ENCODE measurements around the gene PXT1. TPM values are rescaled to one million over a fixed set of nuclear protein-coding genes. Genes with fewer than 3 reads are reported as not detected.
"Not testable (repeated sequence)": the region's sequence is repeated elsewhere in the genome, so short reads cannot be mapped to it uniquely, and the experiment has no call there.

Gene PXT1
- total and polyA plus RNA-seq, 9 of the 15 experiments (the other 6 are each of a cell fraction or from before 2014, with no cell fraction given), result 0.09 to 0.11 (median 0.10) TPM; not detected in 5

DNA sequence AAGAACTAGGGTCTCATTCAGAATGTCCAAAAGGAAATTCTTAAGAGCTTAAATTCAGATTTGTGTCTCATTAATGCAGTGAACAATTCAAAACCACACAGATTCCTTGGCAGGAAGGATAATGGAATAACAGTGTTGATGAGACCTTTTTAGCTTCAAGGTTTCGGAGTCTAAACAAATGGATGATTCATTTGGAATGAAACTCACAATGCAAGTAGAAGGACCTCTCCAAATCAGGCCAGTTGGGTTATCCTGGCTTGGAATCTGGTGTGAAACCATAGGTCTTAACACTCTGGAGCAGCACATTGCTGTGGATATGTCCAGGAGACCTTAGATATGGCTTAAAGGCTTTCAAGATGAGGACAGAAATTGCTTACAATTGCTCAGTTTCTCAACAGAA lies 45.0 kb upstream of the PXT1 start:
- Histone ChIP-seq H3K9me3 (replicated peaks; ENCODE audit: control insufficient read depth, insufficient read depth, low read depth, low read length) (no peaks in the 10 kb centered on the region), H3K4me3 (no peak overlapping the region), H3K79me2 (ENCODE audit: control insufficient read depth, insufficient read depth, low read length) (no peaks in the 10 kb centered on the region), H3K36me3 (ENCODE audit: control insufficient read depth, insufficient read depth, low read length) (peaks cover 72% of the 10 kb centered on the region), H4K20me1 (replicated peaks; ENCODE audit: control insufficient read depth, insufficient read depth, low read length) (no peaks in the 10 kb centered on the region), H2AFZ (ENCODE audit: low read depth, low read length) (no peak overlapping the region), H3K4me1 (replicated peaks in 1 of 2; ENCODE audit: control insufficient read depth in 2 of 2, insufficient read depth in 2 of 2, low read length in 2 of 2) (no peaks in the 10 kb centered on the region), H3K9ac (ENCODE audit: insufficient read depth in 1 of 2, low read depth in 2 of 2, low read length in 2 of 2) (no peak overlapping the region), H3K4me2 (ENCODE audit: insufficient read depth, low read length) (no peak overlapping the region), H3K9me1 (ENCODE audit: control insufficient read depth, insufficient read depth, low read length) (peaks cover 2% of the 10 kb centered on the region), H3K27ac (ENCODE audit: extremely low read depth, low read depth, low read length) (no peak overlapping the region), H3K27me3 (ENCODE audit: control insufficient read depth in 2 of 2, insufficient read depth in 2 of 2, low read length in 2 of 2) (no peaks in the 10 kb centered on the region)
- ATAC-seq (no peak), FAIRE-seq (no peak), DNase-seq (ENCODE audit: extremely low read depth in 1 of 4, low spot score in 3 of 4) (no peak)
- ChIA-PET POLR2A (interaction anchor here (0.9 to 2.8 kb wide), 4 partner anchors 9 to 60 kb away, joined by 4 to 19 read pairs (median 10); no protein-coding TSS in a partner anchor), CTCF (ENCODE audit: low intra/inter-chr PET ratio) (no interaction called here)
- intact Hi-C loops (cut with micrococcal nuclease), result no loop called here
- TF ChIP-seq RBM39 (optimal IDR thresholded peaks at IDR 0.05; ENCODE audit: low read depth, low read length), result no peak
- in situ Hi-C loops (cut with MboI), result no loop called here
- 95% methylated on average over 1 of the region's 1 CpG for WGBS (ENCODE audit: insufficient coverage, low coverage, missing lambda C conversion rate)
- BruUV-seq (replicated peaks), result no TSS peak

DNA sequence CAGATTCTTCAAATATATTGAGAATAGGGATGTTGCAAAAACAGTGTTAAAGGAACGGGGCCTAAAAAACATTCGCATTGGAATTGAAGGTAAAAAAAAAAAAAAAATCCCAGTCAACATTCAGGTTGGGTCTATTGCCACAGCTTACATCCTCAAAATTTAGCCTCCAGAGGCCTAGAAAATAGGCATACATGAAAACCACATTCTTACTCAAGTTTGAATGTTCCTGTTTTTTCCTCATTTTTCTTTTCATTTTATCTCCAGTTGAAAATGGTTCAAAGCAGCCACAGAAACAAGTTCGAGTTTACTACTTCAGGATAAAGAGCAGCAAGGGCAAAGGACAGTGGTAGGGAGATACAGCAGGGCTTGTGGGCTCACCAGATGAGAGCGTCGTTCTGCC lies 42.1 kb upstream of the PXT1 start:
- ATAC-seq, result no peak
- Histone ChIP-seq H3K9me1 (ENCODE audit: control insufficient read depth, insufficient read depth, low read length) (peaks cover 2% of the 10 kb centered on the region), H3K27me3 (ENCODE audit: control insufficient read depth in 2 of 2, insufficient read depth in 2 of 2, low read length in 2 of 2) (no peaks in the 10 kb centered on the region), H3K9me3 (replicated peaks; ENCODE audit: control insufficient read depth, insufficient read depth, low read depth, low read length) (no peaks in the 10 kb centered on the region), H3K27ac (ENCODE audit: extremely low read depth, low read depth, low read length) (no peak overlapping the region), H3K4me3 (no peak overlapping the region), H3K79me2 (ENCODE audit: control insufficient read depth, insufficient read depth, low read length) (no peaks in the 10 kb centered on the region), H3K4me2 (ENCODE audit: insufficient read depth, low read length) (no peak overlapping the region), H3K9ac (ENCODE audit: insufficient read depth in 1 of 2, low read depth in 2 of 2, low read length in 2 of 2) (no peak overlapping the region), H4K20me1 (replicated peaks; ENCODE audit: control insufficient read depth, insufficient read depth, low read length) (no peaks in the 10 kb centered on the region), H2AFZ (ENCODE audit: low read depth, low read length) (no peak overlapping the region), H3K4me1 (replicated peaks in 1 of 2; ENCODE audit: control insufficient read depth in 2 of 2, insufficient read depth in 2 of 2, low read length in 2 of 2) (no peaks in the 10 kb centered on the region), H3K36me3 (ENCODE audit: control insufficient read depth, insufficient read depth, low read length) (peaks cover 89% of the 10 kb centered on the region)
- 96% methylated on average over 5 of the region's 5 CpGs for WGBS (ENCODE audit: insufficient coverage, low coverage, missing lambda C conversion rate)
- no peak for FAIRE-seq
- no peak for TF ChIP-seq NUFIP1 (IDR thresholded peaks at IDR 0.05; ENCODE audit: partially characterized antibody)
- TF ChIP-seq POLR2B (IDR thresholded peaks at IDR 0.05; ENCODE audit: low read depth, partially characterized antibody), result peak; percentile 9
- 0 out of 2 replicates have a peak, but pooled peaks have one; percentile 24 for TF ChIP-seq POLR2H (tag; IDR thresholded peaks at IDR 0.05; ENCODE audit: low read depth)
- intact Hi-C loops (cut with micrococcal nuclease), result no loop called here
- no peak for DNase-seq (ENCODE audit: extremely low read depth in 1 of 4, low spot score in 3 of 4)
- no TSS peak for BruUV-seq (replicated peaks)
- in situ Hi-C loops (cut with MboI), result no loop called here
- ChIA-PET CTCF (ENCODE audit: low intra/inter-chr PET ratio) (no interaction called here), POLR2A (interaction anchor here (1.0 to 1.1 kb wide), 2 partner anchors 11 to 14 kb away, joined by 3 to 5 read pairs; no protein-coding TSS in a partner anchor)

DNA sequence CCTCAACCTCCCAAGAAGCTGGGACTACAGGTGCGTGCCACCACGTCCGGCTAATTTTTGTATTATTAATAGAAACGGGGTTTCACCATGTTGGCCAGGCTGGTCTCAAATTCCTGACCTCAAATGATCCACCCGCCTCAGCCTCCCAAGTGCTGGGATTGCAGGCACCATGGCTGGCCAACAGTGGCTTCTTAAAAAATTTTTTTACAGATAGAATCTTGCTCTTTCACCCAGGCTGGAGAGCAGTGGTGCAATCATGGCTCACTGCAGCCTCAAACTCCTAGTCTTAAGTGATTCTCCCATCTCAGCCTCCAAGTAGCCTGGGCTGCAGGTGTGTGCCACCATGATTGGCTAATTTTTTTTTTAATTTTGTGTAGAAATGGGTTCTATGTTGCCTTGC lies 40.7 kb upstream of the PXT1 start:
- H3K4me2 ChIP-seq (ENCODE audit: insufficient read depth, low read length); POLR2A ChIA-PET; H3K27ac ChIP-seq (ENCODE audit: extremely low read depth, low read depth, low read length); H3K79me2 ChIP-seq (ENCODE audit: control insufficient read depth, insufficient read depth, low read length); DNase-seq (ENCODE audit: extremely low read depth in 1 of 4, low spot score in 3 of 4); H3K9me1 ChIP-seq (ENCODE audit: control insufficient read depth, insufficient read depth, low read length); H3K4me3 ChIP-seq; ATAC-seq; in situ Hi-C loops (cut with MboI); CTCF ChIA-PET (ENCODE audit: low intra/inter-chr PET ratio); H2AFZ ChIP-seq (ENCODE audit: low read depth, low read length); H3K9ac ChIP-seq (ENCODE audit: insufficient read depth in 1 of 2, low read depth in 2 of 2, low read length in 2 of 2); FAIRE-seq; intact Hi-C loops (cut with micrococcal nuclease); H3K27me3 ChIP-seq (ENCODE audit: control insufficient read depth in 2 of 2, insufficient read depth in 2 of 2, low read length in 2 of 2); H3K9me3 ChIP-seq (replicated peaks; ENCODE audit: control insufficient read depth, insufficient read depth, low read depth, low read length); BruUV-seq (replicated peaks); H3K4me1 ChIP-seq (replicated peaks in 1 of 2; ENCODE audit: control insufficient read depth in 2 of 2, insufficient read depth in 2 of 2, low read length in 2 of 2): not testable (repeated sequence)
- 98% methylated on average over 5 of the region's 5 CpGs for WGBS (ENCODE audit: insufficient coverage, low coverage, missing lambda C conversion rate)
- Histone ChIP-seq H4K20me1 (replicated peaks; ENCODE audit: control insufficient read depth, insufficient read depth, low read length) (peaks cover 10% of the 10 kb centered on the region), H3K36me3 (ENCODE audit: control insufficient read depth, insufficient read depth, low read length) (peaks cover 89% of the 10 kb centered on the region)
